ENCODE measurements around the gene POLQ. TPM values are rescaled to one million over a fixed set of nuclear protein-coding genes. Genes with fewer than 3 reads are reported as not detected.

The POLQ gene
- total and polyA plus RNA-seq, 2 of the 8 experiments (the other 6 are each of a cell fraction or from before 2014, with no cell fraction given), result 3.6 to 15.3 TPM

GRCh38 chr3:121552797-121553196 lies 7.0 kb upstream of the POLQ start:
- H4K91ac ChIP-seq (replicated peaks; ENCODE audit: insufficient read length, low read length), result no peak overlapping the region
- no peak overlapping the region for H2BK20ac ChIP-seq (ENCODE audit: low read length)
- ChIA-PET CTCF (ENCODE audit: partially characterized antibody) (interaction anchor here (0.6 to 1.6 kb wide), 9 partner anchors 8 to 412 kb away, joined by 3 to 6 read pairs (median 4); partner anchors contain the start of gene POLQ), POLR2A (ENCODE audit: partially characterized antibody) (interaction anchor here (1.9 kb wide), 1 partner anchor 41 kb away, joined by 8 read pairs; the partner anchor contains the start of gene FBXO40)
- peak overlapping the region; percentile 44; the same call in 1 of the 2 replicates for H2AFZ ChIP-seq (ENCODE audit: low read length)
- H4K5ac ChIP-seq (ENCODE audit: insufficient read length, low read depth, low read length), result no peak overlapping the region
- H3K9me3 ChIP-seq (ENCODE audit: insufficient read depth in 2 of 2, low read depth in 1 of 2, low read length in 1 of 2), result no peaks in the 10 kb centered on the region
- 0 out of 2 replicates have a peak overlapping the region, but pooled peaks have one; percentile 50 for H2BK12ac ChIP-seq (ENCODE audit: low read depth, low read length)
- no peak for DNase-seq (ENCODE audit: low read depth in 1 of 2, low spot score in 2 of 2)
- H3K9ac ChIP-seq (replicated peaks in 1 of 4; ENCODE audit: extremely low read depth in 1 of 4, low read depth in 3 of 4, low read length in 3 of 4), result no peak overlapping the region
- no peak overlapping the region for H2BK15ac ChIP-seq (ENCODE audit: low read length)
- H2AK5ac ChIP-seq (ENCODE audit: low read depth, low read length), result no peak overlapping the region
- no peaks in the 10 kb centered on the region for H3K4me1 ChIP-seq (replicated peaks in 1 of 4; ENCODE audit: control insufficient read depth in 3 of 4, insufficient read depth in 4 of 4, low read length in 3 of 4)
- no peak overlapping the region for H3K18ac ChIP-seq (ENCODE audit: extremely low read depth, low read length)
- H2BK120ac ChIP-seq (replicated peaks; ENCODE audit: low read depth, low read length), result no peak overlapping the region
- H3K14ac ChIP-seq (ENCODE audit: insufficient read length), result no peak overlapping the region
- no peak overlapping the region for H4K8ac ChIP-seq (ENCODE audit: extremely low read depth, insufficient read depth, low read length)
- H3K23me2 ChIP-seq (ENCODE audit: low read depth, low read length), result no peaks in the 10 kb centered on the region
- no peaks in the 10 kb centered on the region for H3K27me3 ChIP-seq (replicated peaks in 1 of 4; ENCODE audit: control insufficient read depth in 3 of 4, extremely low read depth in 1 of 4, insufficient read depth in 3 of 4, low read length in 3 of 4)
- no peaks in the 10 kb centered on the region for H3K36me3 ChIP-seq (ENCODE audit: control insufficient read depth in 2 of 4, insufficient read depth in 4 of 4, low read length in 3 of 4)
- H3K4me3 ChIP-seq (ENCODE audit: extremely low read depth in 1 of 4, insufficient read depth in 2 of 4, low read depth in 3 of 4, low read length in 4 of 4), result no peak overlapping the region
- no peaks in the 10 kb centered on the region for H3K79me2 ChIP-seq (ENCODE audit: control insufficient read depth in 1 of 2, insufficient read depth in 2 of 2, low read length in 2 of 2)
- H3K27ac ChIP-seq (ENCODE audit: low read depth, low read length), result no peak overlapping the region
- no peak overlapping the region for H3K56ac ChIP-seq (replicated peaks; ENCODE audit: insufficient read length, low read depth, low read length)
- H3K23ac ChIP-seq (ENCODE audit: insufficient read length), result no peak overlapping the region
- FAIRE-seq, result no peak
- 93% methylated on average over 3 of the region's 3 CpGs; no CpG with 5 or more reads in 1 of the 2 experiments for WGBS, 2 experiments (ENCODE audit: extremely low coverage in 1 of 2, insufficient coverage in 1 of 2, insufficient read length in 1 of 2, insufficient replicate concordance in 2 of 2, low coverage in 1 of 2, low lambda C conversion rate in 2 of 2, missing lambda C conversion rate in 1 of 2)
- no peak overlapping the region for H3K4me2 ChIP-seq (ENCODE audit: insufficient read depth in 1 of 2, low read depth in 2 of 2, low read length in 2 of 2)
- no peaks in the 10 kb centered on the region for H3K79me1 ChIP-seq (ENCODE audit: low read depth, low read length)
- no peak overlapping the region for H2BK5ac ChIP-seq (ENCODE audit: low read depth, low read length)
- no peak overlapping the region for H3K4ac ChIP-seq (replicated peaks; ENCODE audit: insufficient read length, low read depth, low read length)
- no peaks in the 10 kb centered on the region for H4K20me1 ChIP-seq (replicated peaks in 1 of 2; ENCODE audit: control insufficient read depth in 1 of 2, insufficient read depth in 2 of 2, low read length in 2 of 2)
- TF ChIP-seq TAF7 (optimal IDR thresholded peaks at IDR 0.05; ENCODE audit: borderline replicate concordance, low read depth, low read length) (no peak), POLR2A (IDR thresholded peaks at IDR 0.05; ENCODE audit: control extremely low read depth in 1 of 2, low read depth in 2 of 2, low read length in 2 of 2) (no peak), YY1 (IDR thresholded peaks at IDR 0.05; ENCODE audit: low read depth, low read length) (no peak), CBX5 (IDR thresholded peaks at IDR 0.05; ENCODE audit: low read depth, low read length) (no peak), ATF2 (IDR thresholded peaks at IDR 0.05; ENCODE audit: low read length) (no peak), SP4 (IDR thresholded peaks at IDR 0.05; ENCODE audit: low read length) (no peak), KDM5A (IDR thresholded peaks at IDR 0.05; ENCODE audit: low read length) (no peak), MAX (IDR thresholded peaks at IDR 0.05) (no peak), CHD2 (IDR thresholded peaks at IDR 0.05; ENCODE audit: low read length) (no peak), CHD1 (IDR thresholded peaks at IDR 0.05; ENCODE audit: low read depth, low read length) (no peak), SIN3A (conservative IDR thresholded peaks at IDR 0.05 in 1 of 2, IDR thresholded peaks at IDR 0.05 in 1 of 2; ENCODE audit: low read depth in 1 of 2, low read length in 2 of 2) (no peak), SIX5 (IDR thresholded peaks at IDR 0.05; ENCODE audit: low read depth, low read length) (no peak), PHF8 (conservative IDR thresholded peaks at IDR 0.05; ENCODE audit: low read depth, low read length) (no peak)
